GM23248 (cell line): ENCODE results near the gene RFPL4A. TPM values are rescaled to one million over a fixed set of nuclear protein-coding genes. Genes with fewer than 3 reads are reported as not detected.
"Not testable (repeated sequence)": the region's sequence is repeated elsewhere in the genome, so short reads cannot be mapped to it uniquely, and the experiment has no call there.

Source experiments
- DNase-seq: peaks from one replicate; pipeline ENCODE4 v3.0.0-alpha.2; 2015
- H2AFZ ChIP-seq: fragments of 200-600 bp; sonication (generic); 2 replicates; pipeline ENCODE4 v1.6.1; 2016; ENCODE audit warnings: antibody characterized with exemption
- H3F3A ChIP-seq: fragments of 200-600 bp; sonication (generic); 2 replicates; pipeline ENCODE4 v1.6.1; 2016; ENCODE audit warnings: mild to moderate bottlenecking, antibody characterized with exemption, mixed run types; ENCODE audit not compliant: insufficient read depth
- H3K27ac ChIP-seq: fragments of 200-600 bp; sonication (generic); 2 replicates; pipeline ENCODE4 v1.5.1; 2016; ENCODE audit warnings: mild to moderate bottlenecking
- H3K27me3 ChIP-seq: fragments of 200-600 bp; sonication (generic); replicated peaks from 2 replicates; pipeline ENCODE4 v1.6.1; 2016; ENCODE audit warnings: mild to moderate bottlenecking; ENCODE audit not compliant: insufficient read depth
- H3K36me3 ChIP-seq: fragments of 200-600 bp; sonication (generic); 2 replicates; pipeline ENCODE4 v1.6.1; 2016; ENCODE audit warnings: low read depth, mild to moderate bottlenecking
- H3K4me1 ChIP-seq: fragments of 200-600 bp; sonication (generic); 2 replicates; pipeline ENCODE4 v1.6.1; 2016; ENCODE audit warnings: mild to moderate bottlenecking; ENCODE audit not compliant: insufficient read depth
- H3K4me2 ChIP-seq: fragments of 200-600 bp; sonication (generic); one replicate; pipeline ENCODE4 v1.6.1; 2016; ENCODE audit warnings: mild to moderate bottlenecking; ENCODE audit not compliant: unreplicated experiment
- H3K4me3 ChIP-seq: fragments of 200-600 bp; sonication (generic); 2 replicates; pipeline ENCODE4 v1.5.1; 2016; ENCODE audit warnings: mild to moderate bottlenecking
- H3K79me2 ChIP-seq: fragments of 200-600 bp; sonication (generic); 2 replicates; pipeline ENCODE4 v1.6.1; 2016; ENCODE audit warnings: mild to moderate bottlenecking; ENCODE audit not compliant: insufficient read depth
- H3K9ac ChIP-seq: fragments of 200-600 bp; sonication (generic); 2 replicates; pipeline ENCODE4 v1.6.1; 2016; ENCODE audit warnings: mild to moderate bottlenecking
- H3K9me2 ChIP-seq: fragments of 200-600 bp; sonication (generic); 2 replicates; pipeline ENCODE4 v1.6.1; 2016; ENCODE audit warnings: mixed run types, mild to moderate bottlenecking, moderate library complexity; ENCODE audit not compliant: insufficient read depth
- H3K9me3 ChIP-seq: fragments of 200-600 bp; sonication (generic); one replicate; pipeline ENCODE4 v1.6.1; 2017; ENCODE audit warnings: low read depth
- H4K20me1 ChIP-seq: fragments of 200-600 bp; sonication (generic); 2 replicates; pipeline ENCODE4 v1.6.0; 2016; ENCODE audit not compliant: insufficient read depth
- EZH2 ChIP-seq: fragments of 200-600 bp; sonication (generic); IDR thresholded peaks from 2 replicates; pipeline ENCODE4 v1.6.1; 2018; ENCODE audit warnings: antibody characterized with exemption, mild to moderate bottlenecking; ENCODE audit not compliant: insufficient read depth, poor library complexity, severe bottlenecking
- EZH2phosphoT487 ChIP-seq: fragments of 200-600 bp; sonication (generic); IDR thresholded peaks from 2 replicates; pipeline ENCODE4 v1.6.1; 2018; ENCODE audit warnings: antibody characterized with exemption, moderate library complexity, mild to moderate bottlenecking, low read depth; ENCODE audit not compliant: insufficient read depth
- WGBS, 2 experiments: methylation state at CpG; one replicate each; pipeline ENCODE4 v1.1.6; 2015 to 2017; ENCODE audit warnings: low lambda C conversion rate in 2 of 2, low coverage in 1 of 2; ENCODE audit errors: missing lambda C conversion rate in 2 of 2; 5-methylcytosine and 5-hydroxymethylcytosine counted together
- in situ Hi-C: fragments of 300-500 bp; cut with MboI; formaldehyde crosslinking; loops from 2 replicates; pipeline ENCODE4 v1.15.0; 2020
- polyA plus RNA-seq: library from polyadenylated mRNA; unstranded; fragments of >200 nt; fragmentation: Nextera tagmentation; extraction: Ambion mirVana; gene quantifications from 2 replicates; pipeline ENCODE4 v1.2.1, GENCODE V29; 2016
- total RNA-seq: library from RNA; depleted of rRNA; stranded (reverse); fragments of >200 nt; shearing (Covaris generic); gene quantifications from 2 replicates; pipeline ENCODE4 v1.2.3, GENCODE V29; 2014

The RFPL4A gene
- total and polyA plus RNA-seq, 2 experiments from 2014 or later = not detected

GRCh38 chr19:55750715-55751114 lies 8.2 kb upstream of the RFPL4A start:
- H3K9ac ChIP-seq = no peak overlapping the region
- H3K9me2 ChIP-seq = no peaks in the 10 kb centered on the region
- no peak overlapping the region for H3K4me2 ChIP-seq
- no peaks in the 10 kb centered on the region for H3K36me3 ChIP-seq
- H4K20me1 ChIP-seq = no peaks in the 10 kb centered on the region
- no peaks in the 10 kb centered on the region for H3F3A ChIP-seq
- no peak overlapping the region for H2AFZ ChIP-seq
- no peaks in the 10 kb centered on the region for H3K9me3 ChIP-seq
- no peak for TF ChIP-seq EZH2phosphoT487
- no peak for TF ChIP-seq EZH2
- H3K4me1 ChIP-seq = no peaks in the 10 kb centered on the region
- no peak for DNase-seq
- H3K4me3 ChIP-seq = no peak overlapping the region
- H3K79me2 ChIP-seq = no peaks in the 10 kb centered on the region
- in situ Hi-C loops = no loop called here
- no peaks in the 10 kb centered on the region for H3K27me3 ChIP-seq
- WGBS, 2 experiments = 27 to 41% methylated on average over 6 of the region's 6 CpGs
- H3K27ac ChIP-seq = no peak overlapping the region

DNA sequence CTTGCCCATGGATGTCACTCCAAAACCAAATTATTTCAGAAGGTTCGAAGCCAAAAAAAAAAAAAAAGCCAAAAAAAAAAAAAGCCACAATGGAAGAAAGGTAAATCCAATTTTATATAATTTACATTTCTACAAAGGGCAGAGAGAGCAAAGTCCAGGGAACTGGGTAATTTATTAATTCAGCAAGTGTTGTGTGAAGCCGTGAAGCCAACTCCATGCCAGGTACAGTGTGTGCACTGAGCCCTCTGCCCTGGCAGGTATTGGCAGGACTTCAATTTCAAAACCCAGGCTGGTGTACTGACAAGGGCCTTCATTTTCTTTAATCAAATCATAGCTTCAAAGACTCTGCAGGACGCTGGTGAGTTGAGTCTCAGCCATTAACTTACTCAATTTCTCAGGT lies 5.5 kb upstream of the RFPL4A start:
- Histone ChIP-seq H2AFZ (no peak overlapping the region), H3K4me2 (no peak overlapping the region), H3K79me2 (no peaks in the 10 kb centered on the region), H3K4me3 (no peak overlapping the region), H4K20me1 (no peaks in the 10 kb centered on the region), H3K9me2 (no peaks in the 10 kb centered on the region), H3K27ac (no peak overlapping the region), H3K27me3 (no peaks in the 10 kb centered on the region), H3F3A (no peaks in the 10 kb centered on the region), H3K9ac (no peak overlapping the region), H3K4me1 (no peaks in the 10 kb centered on the region), H3K36me3 (no peaks in the 10 kb centered on the region), H3K9me3 (no peaks in the 10 kb centered on the region)
- in situ Hi-C loops = no loop called here
- 11 to 16% methylated on average over 3 of the region's 3 CpGs for WGBS, 2 experiments
- TF ChIP-seq EZH2 = no peak
- TF ChIP-seq EZH2phosphoT487 = no peak
- DNase-seq = no peak

DNA sequence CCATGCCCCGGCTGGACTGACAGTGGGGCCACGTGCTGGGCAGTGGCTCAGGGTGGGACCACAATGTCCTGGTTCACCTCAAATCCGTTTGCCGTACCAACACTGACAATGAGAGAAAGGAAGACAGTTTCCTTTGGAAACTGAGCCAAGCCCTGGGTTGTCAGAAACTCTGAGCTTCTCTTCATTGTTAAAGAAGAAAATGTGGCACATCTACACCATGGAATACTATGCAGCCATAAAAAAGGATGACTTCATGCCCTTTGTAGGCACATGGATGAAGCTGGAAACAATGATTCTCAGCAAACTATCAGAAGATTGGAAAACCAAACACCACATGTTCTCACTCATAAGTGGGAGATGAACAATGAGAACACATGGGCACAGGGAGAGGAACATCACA lies 2.1 kb upstream of the RFPL4A start:
- H2AFZ ChIP-seq, H3K4me1 ChIP-seq, H3K4me3 ChIP-seq, in situ Hi-C loops, H3K9me3 ChIP-seq, H3K36me3 ChIP-seq, H3F3A ChIP-seq, H3K9me2 ChIP-seq, H3K27ac ChIP-seq, H3K79me2 ChIP-seq, H3K4me2 ChIP-seq, H3K9ac ChIP-seq, H3K27me3 ChIP-seq, H4K20me1 ChIP-seq, DNase-seq: not testable (repeated sequence)
- 15 to 18% methylated on average over 4 of the region's 4 CpGs for WGBS, 2 experiments

- Histone ChIP-seq H4K20me1 (no peaks in the 10 kb centered on the region), H3K79me2 (no peaks in the 10 kb centered on the region), H3K27me3 (no peaks in the 10 kb centered on the region), H3K9me2 (no peaks in the 10 kb centered on the region), H3K27ac (no peak overlapping the region), H3F3A (no peaks in the 10 kb centered on the region), H3K9me3 (no peaks in the 10 kb centered on the region), H3K4me2 (no peak overlapping the region), H2AFZ (no peak overlapping the region), H3K36me3 (no peaks in the 10 kb centered on the region), H3K9ac (no peak overlapping the region), H3K4me3 (no peak overlapping the region), H3K4me1 (no peaks in the 10 kb centered on the region)
- 19 to 30% methylated on average over 7 of the region's 7 CpGs for WGBS, 2 experiments
- in situ Hi-C loops = no loop called here
- no peak for TF ChIP-seq EZH2phosphoT487
- TF ChIP-seq EZH2 = no peak
- no peak for DNase-seq
These were observed 7.6 kb downstream of the RFPL4A start for GRCh38 chr19:55766466-55766865.

DNA sequence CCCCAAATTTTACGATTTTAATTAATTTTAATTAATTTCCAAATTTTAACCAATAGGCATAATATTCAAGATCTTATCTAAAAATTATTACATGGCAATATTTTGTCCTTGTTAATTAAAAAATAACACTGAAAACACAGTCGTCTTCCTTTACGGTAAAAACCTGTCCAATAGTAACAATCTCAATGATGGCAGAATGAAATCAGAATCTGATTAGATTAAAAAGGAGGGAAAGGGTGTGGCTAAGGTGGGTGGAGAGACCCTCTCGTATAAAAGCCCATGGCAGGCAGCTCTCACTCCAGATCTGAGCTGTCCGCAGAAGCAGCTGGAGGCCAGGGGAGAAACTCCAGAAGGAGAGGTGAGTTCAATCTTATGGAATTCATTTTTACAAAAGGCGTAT lies 9.9 kb downstream of the RFPL4A start, which contains the start of gene RFPL4AL1:
RFPL4AL1 (plus strand) TSS at position 301 of the 400 bp plus-strand sequence. CDS start 2,687 bp downstream, outside the sequence.
- in situ Hi-C loops = not testable (repeated sequence)

DNA sequence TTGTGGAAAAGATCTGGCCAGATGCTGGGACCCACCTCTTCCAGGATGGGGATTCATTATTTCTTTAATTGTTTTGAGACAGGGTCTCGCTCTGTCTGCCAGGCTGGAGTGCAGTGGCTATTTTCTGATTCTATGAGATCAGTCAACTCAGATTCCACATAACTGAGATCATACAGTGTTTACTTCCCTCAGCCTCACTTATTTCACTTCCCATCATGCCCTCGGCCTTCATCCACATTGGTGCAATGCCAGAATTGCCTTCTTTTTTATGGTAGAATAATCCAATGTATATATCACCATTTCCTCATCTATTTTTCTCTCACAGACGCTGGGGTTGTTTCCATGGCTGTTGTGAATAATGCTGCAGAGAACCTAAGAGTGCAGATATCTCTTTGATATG lies 10.7 kb downstream of the RFPL4A start:
- DNase-seq, H3K9me2 ChIP-seq, H3K4me1 ChIP-seq, H3F3A ChIP-seq, H4K20me1 ChIP-seq, H3K4me2 ChIP-seq, H2AFZ ChIP-seq, H3K4me3 ChIP-seq, H3K27ac ChIP-seq, H3K9me3 ChIP-seq, H3K27me3 ChIP-seq, H3K9ac ChIP-seq, in situ Hi-C loops, H3K79me2 ChIP-seq, H3K36me3 ChIP-seq: not testable (repeated sequence)
- 3 to 5% methylated on average over 3 of the region's 3 CpGs for WGBS, 2 experiments

More for the DNA sequence above, 9.9 kb downstream of the RFPL4A start, which contains the start of gene RFPL4AL1:
- not testable (repeated sequence) for H3K27me3 ChIP-seq, H3K4me3 ChIP-seq, H3K9me2 ChIP-seq, H3K9me3 ChIP-seq, H4K20me1 ChIP-seq, H3K27ac ChIP-seq, H3K79me2 ChIP-seq, H3K9ac ChIP-seq, H3K4me2 ChIP-seq, H3K4me1 ChIP-seq, DNase-seq, H2AFZ ChIP-seq, H3F3A ChIP-seq, H3K36me3 ChIP-seq
- WGBS, 2 experiments = 38 to 45% methylated on average over 6 of the region's 6 CpGs
